ENCODE data around the gene CCDC106. TPM values are rescaled to one million over a fixed set of nuclear protein-coding genes. Genes with fewer than 3 reads are reported as not detected.

CCDC106 gene
- total and polyA plus RNA-seq, 8 donors: 9.7 to 16.8 (median 14.7) TPM

GRCh38 chr19:55656988-55657747, 9.2 kb downstream of the CCDC106 start:
- TF ChIP-seq, protein P1, sequence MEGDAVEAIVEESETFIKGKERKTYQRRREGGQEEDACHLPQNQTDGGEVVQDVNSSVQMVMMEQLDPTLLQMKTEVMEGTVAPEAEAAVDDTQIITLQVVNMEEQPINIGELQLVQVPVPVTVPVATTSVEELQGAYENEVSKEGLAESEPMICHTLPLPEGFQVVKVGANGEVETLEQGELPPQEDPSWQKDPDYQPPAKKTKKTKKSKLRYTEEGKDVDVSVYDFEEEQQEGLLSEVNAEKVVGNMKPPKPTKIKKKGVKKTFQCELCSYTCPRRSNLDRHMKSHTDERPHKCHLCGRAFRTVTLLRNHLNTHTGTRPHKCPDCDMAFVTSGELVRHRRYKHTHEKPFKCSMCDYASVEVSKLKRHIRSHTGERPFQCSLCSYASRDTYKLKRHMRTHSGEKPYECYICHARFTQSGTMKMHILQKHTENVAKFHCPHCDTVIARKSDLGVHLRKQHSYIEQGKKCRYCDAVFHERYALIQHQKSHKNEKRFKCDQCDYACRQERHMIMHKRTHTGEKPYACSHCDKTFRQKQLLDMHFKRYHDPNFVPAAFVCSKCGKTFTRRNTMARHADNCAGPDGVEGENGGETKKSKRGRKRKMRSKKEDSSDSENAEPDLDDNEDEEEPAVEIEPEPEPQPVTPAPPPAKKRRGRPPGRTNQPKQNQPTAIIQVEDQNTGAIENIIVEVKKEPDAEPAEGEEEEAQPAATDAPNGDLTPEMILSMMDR (IDR thresholded peaks at IDR 0.05): no peak
- Histone ChIP-seq H3K4me1 (peaks cover 38 to 56% of the 10 kb centered on the region in 2 donors), H3K27ac (no peak overlapping the region), H3K4me3 (peak overlapping the region in 1 of 2 donors; percentile 97), H3K9me3 (no peaks in the 10 kb centered on the region), H3K27me3 (no peaks in the 10 kb centered on the region), H3K36me3 (peaks cover 0 to 38% of the 10 kb centered on the region in 2 donors)
- DNase-seq: peak in 2 of 4 donors; percentile 59 to 66
- no peak for ATAC-seq
- intact Hi-C loops (cut with DNase I): no loop called here

DNA sequence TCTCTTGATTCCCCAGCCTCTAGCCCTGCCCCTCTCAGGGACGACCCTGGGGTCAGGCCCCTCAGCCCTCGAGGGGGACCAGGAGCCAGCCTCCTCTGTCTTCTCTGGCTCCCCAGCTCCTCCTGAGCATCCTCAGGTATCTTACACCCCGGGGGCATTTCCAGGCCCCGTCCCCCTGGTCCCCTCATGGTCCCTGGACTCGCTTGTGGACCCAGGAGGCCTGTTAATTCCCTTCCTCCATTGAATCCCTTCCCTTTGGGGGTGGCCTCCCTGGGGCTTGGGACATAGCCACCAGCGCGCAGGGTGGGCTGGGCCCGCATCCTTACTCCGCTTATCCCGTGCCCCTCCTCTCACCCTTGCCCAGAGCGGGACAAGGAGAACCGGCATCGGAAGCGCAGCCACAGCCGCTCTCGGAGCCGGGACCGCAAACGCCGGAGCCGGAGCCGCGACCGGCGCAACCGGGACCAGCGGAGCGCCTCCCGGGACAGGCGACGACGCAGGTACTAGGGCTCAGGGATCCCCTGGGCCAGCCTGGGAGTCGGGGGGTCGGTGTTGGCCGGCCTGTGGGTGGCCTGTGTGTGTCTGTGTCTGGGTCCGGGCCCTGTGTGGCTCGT, 10.9 kb downstream of the CCDC106 start:
- intact Hi-C loops (cut with DNase I): no loop called here
- no peaks in the 10 kb centered on the region for H3K9me3 ChIP-seq
- no peaks in the 10 kb centered on the region for H3K27me3 ChIP-seq
- no peak overlapping the region for H3K27ac ChIP-seq
- peak in 1 of 4 donors; percentile 76 for DNase-seq
- ATAC-seq: no peak
- TF ChIP-seq, protein P1 (IDR thresholded peaks at IDR 0.05): no peak
- no peak overlapping the region for H3K4me3 ChIP-seq
- H3K36me3 ChIP-seq: peaks cover under 1 to 50% of the 10 kb centered on the region in 2 donors
- peaks cover 38 to 48% of the 10 kb centered on the region in 2 donors for H3K4me1 ChIP-seq

GRCh38 chr19:55659822-55660221, 11.8 kb downstream of the CCDC106 start:
- H3K36me3 ChIP-seq: peaks cover 4 to 59% of the 10 kb centered on the region in 2 donors
- intact Hi-C loops (cut with DNase I): no loop called here
- no peak for ATAC-seq
- no peak overlapping the region for H3K27ac ChIP-seq
- peak in 1 of 4 donors; percentile 31 for DNase-seq
- peaks cover 38 to 48% of the 10 kb centered on the region in 2 donors for H3K4me1 ChIP-seq
- H3K4me3 ChIP-seq: no peak overlapping the region
- no peaks in the 10 kb centered on the region for H3K27me3 ChIP-seq
- TF ChIP-seq, protein P1 (IDR thresholded peaks at IDR 0.05): no peak
- no peaks in the 10 kb centered on the region for H3K9me3 ChIP-seq

DNA sequence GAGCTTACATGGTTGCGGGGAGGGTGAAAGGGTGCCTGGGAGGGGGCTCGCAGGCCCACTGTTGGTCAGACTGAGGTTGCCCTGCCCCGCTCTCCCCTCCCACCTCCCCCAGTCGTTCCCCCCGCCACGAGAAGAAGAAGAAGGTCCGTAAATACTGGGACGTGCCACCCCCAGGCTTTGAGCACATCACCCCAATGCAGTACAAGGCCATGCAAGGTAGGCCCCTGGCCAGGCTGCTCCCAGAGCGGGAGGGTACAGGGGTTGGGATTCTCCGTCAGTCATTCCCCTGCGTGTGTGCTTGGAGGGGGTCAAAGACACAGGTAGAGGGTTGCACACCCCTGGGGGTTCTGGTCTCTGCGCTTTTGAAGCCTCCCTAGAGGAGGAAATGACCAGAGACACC, 12.4 kb downstream of the CCDC106 start:
- no peak for ATAC-seq
- DNase-seq: no peak
- no peak overlapping the region for H3K4me3 ChIP-seq
- no peaks in the 10 kb centered on the region for H3K27me3 ChIP-seq
- H3K27ac ChIP-seq: no peak overlapping the region
- peaks cover 4 to 65% of the 10 kb centered on the region in 2 donors for H3K36me3 ChIP-seq
- TF ChIP-seq, protein P1 (IDR thresholded peaks at IDR 0.05): no peak
- intact Hi-C loops (cut with DNase I): no loop called here
- H3K4me1 ChIP-seq: peaks cover 38 to 48% of the 10 kb centered on the region in 2 donors
- no peaks in the 10 kb centered on the region for H3K9me3 ChIP-seq

- intact Hi-C loops (cut with DNase I): no loop called here
- no peak overlapping the region for H3K4me3 ChIP-seq
- no peak for ATAC-seq
- TF ChIP-seq, protein P1 (IDR thresholded peaks at IDR 0.05): no peak
- no peaks in the 10 kb centered on the region for H3K27me3 ChIP-seq
- no peak overlapping the region for H3K27ac ChIP-seq
- peaks cover 4 to 71% of the 10 kb centered on the region in 2 donors for H3K36me3 ChIP-seq
- H3K4me1 ChIP-seq: peaks cover 34 to 42% of the 10 kb centered on the region in 2 donors
- no peaks in the 10 kb centered on the region for H3K9me3 ChIP-seq
- peak in 1 of 4 donors; percentile 66 for DNase-seq
Observed at GRCh38 chr19:55660991-55661390, 13.0 kb downstream of the CCDC106 start.

Measured in left lung (tissue), 10 donors.